Tibial artery (tissue), 4 donors: ENCODE results near the gene LRRN2.

Source experiments
- DNase-seq, 2 donors: peaks; one replicate each; pipeline ENCODE4 v3.0.0-alpha.2; 2019
- H3K27ac ChIP-seq, 2 donors: fragments of 200-600 bp; sonication (generic) in 1 of 2; 1 replicate in 1 of 2; 2 replicates in 1 of 2; pipeline ENCODE4 v1.5.1; 2018 to 2019; ENCODE audit warnings: mild to moderate bottlenecking in 1 of 2
- H3K27me3 ChIP-seq, 2 donors: fragments of 200-600 bp; sonication (generic) in 1 of 2; one replicate each; pipeline versions ENCODE4 v1.5.1 to v1.6.0; 2016 to 2019
- H3K36me3 ChIP-seq, 3 donors: fragments of 200-600 bp; sonication (generic) in 2 of 3; one replicate each; pipeline ENCODE4 v1.5.1; 2016 to 2019; ENCODE audit warnings: mild to moderate bottlenecking in 2 of 3
- H3K4me1 ChIP-seq, 4 donors: fragments of 200-600 bp; sonication (generic) in 2 of 4; 1 replicate in 3 of 4; 2 replicates in 1 of 4; pipeline ENCODE4 v1.5.1; 2016 to 2019
- H3K4me3 ChIP-seq, 2 donors: fragments of 200-600 bp; sonication (generic) in 1 of 2; 1 replicate in 1 of 2; 2 replicates in 1 of 2; pipeline ENCODE4 v1.5.1; 2018 to 2019; ENCODE audit warnings: mild to moderate bottlenecking in 2 of 2
- H3K9me3 ChIP-seq, 3 donors: fragments of 200-600 bp; sonication (generic) in 1 of 3; one replicate each; pipeline ENCODE4 v1.5.1; 2016 to 2019
- CTCF ChIP-seq, 2 experiments: fragments of 200-600 bp in 1 of 2; fragments of 450-650 bp in 1 of 2; IDR thresholded peaks; one replicate each; pipeline ENCODE4 v1.5.1; 2017 to 2019; ENCODE audit warnings: antibody characterized with exemption in 2 of 2, mild to moderate bottlenecking in 1 of 2, moderate library complexity in 1 of 2
- intact Hi-C: fragments of 100-400 bp; cut with DNase I; formaldehyde crosslinking; loops from one replicate; pipeline ENCODE4 v1.15.0; 2023; ENCODE audit warnings: low total_unique reads

LRRN2 gene

GRCh38 chr1:204580862-204581261 is 104.7 kb downstream of the LRRN2 start:
- intact Hi-C loops = no loop called here
- peaks cover 0 to 6% (median 0%) of the 10 kb centered on the region in 4 donors for H3K4me1 ChIP-seq
- no peaks in the 10 kb centered on the region for H3K36me3 ChIP-seq
- no peak overlapping the region for H3K27ac ChIP-seq
- no peak overlapping the region for H3K4me3 ChIP-seq
- no peak for DNase-seq
- no peaks in the 10 kb centered on the region for H3K27me3 ChIP-seq
- no peak for TF ChIP-seq CTCF (IDR thresholded peaks at IDR 0.05)
- H3K9me3 ChIP-seq = no peaks in the 10 kb centered on the region

- peaks cover 0 to 6% (median 0%) of the 10 kb centered on the region in 4 donors for H3K4me1 ChIP-seq
- intact Hi-C loops = no loop called here
- H3K27me3 ChIP-seq = no peaks in the 10 kb centered on the region
- no peak for TF ChIP-seq CTCF (IDR thresholded peaks at IDR 0.05)
- H3K4me3 ChIP-seq = no peak overlapping the region
- H3K36me3 ChIP-seq = no peaks in the 10 kb centered on the region
- no peaks in the 10 kb centered on the region for H3K9me3 ChIP-seq
- H3K27ac ChIP-seq = no peak overlapping the region
- no peak for DNase-seq
Observed at GRCh38 chr1:204579681-204580080, 105.9 kb downstream of the LRRN2 start.

- intact Hi-C loops = no loop called here
- Histone ChIP-seq H3K9me3 (no peaks in the 10 kb centered on the region), H3K4me3 (peak overlapping the region in 1 of 2 donors; percentile 33), H3K27me3 (no peaks in the 10 kb centered on the region), H3K27ac (no peak overlapping the region), H3K4me1 (peaks cover 0 to 6% (median 0%) of the 10 kb centered on the region in 4 donors), H3K36me3 (no peaks in the 10 kb centered on the region)
- peak in 1 of 2 donors; percentile 62 for DNase-seq
- TF ChIP-seq CTCF (IDR thresholded peaks at IDR 0.05) = no peak
Observed at GRCh38 chr1:204578867-204579664, 106.5 kb downstream of the LRRN2 start.

- intact Hi-C loops = no loop called here
- Histone ChIP-seq H3K4me1 (peaks cover 0 to 6% (median 0%) of the 10 kb centered on the region in 4 donors), H3K27me3 (no peaks in the 10 kb centered on the region), H3K9me3 (no peaks in the 10 kb centered on the region), H3K36me3 (no peaks in the 10 kb centered on the region), H3K4me3 (no peak overlapping the region), H3K27ac (no peak overlapping the region)
- peak in 1 of 2 donors; percentile 35 for DNase-seq
- no peak for TF ChIP-seq CTCF (IDR thresholded peaks at IDR 0.05)
Observed at GRCh38 chr1:204577794-204578478, 107.6 kb downstream of the LRRN2 start.

- H3K27me3 ChIP-seq = no peaks in the 10 kb centered on the region
- H3K27ac ChIP-seq = no peak overlapping the region
- DNase-seq = peak in 1 of 2 donors; percentile 27
- no peak for TF ChIP-seq CTCF (IDR thresholded peaks at IDR 0.05)
- peaks cover 0 to 6% (median 0%) of the 10 kb centered on the region in 4 donors for H3K4me1 ChIP-seq
- H3K9me3 ChIP-seq = no peaks in the 10 kb centered on the region
- peaks cover 0 to 6% (median 0%) of the 10 kb centered on the region in 3 donors for H3K36me3 ChIP-seq
- H3K4me3 ChIP-seq = no peak overlapping the region
- intact Hi-C loops = no loop called here
Observed at GRCh38 chr1:204576422-204576821, 109.1 kb downstream of the LRRN2 start.
